Activated CD4-positive, alpha-beta T cell treated with anti-CD3 and anti-CD28 coated beads for 36 hours (primary cell): ENCODE results near the gene FMN2. TPM values are rescaled to one million over a fixed set of nuclear protein-coding genes. Genes with fewer than 3 reads are reported as not detected.

ENCODE experiments used
- ATAC-seq: fragments of 200-7000 bp; cut with Tn5 transposase; one replicate; pipeline ENCODE4 v1.10.0; 2021; ENCODE audit warnings: mild to moderate bottlenecking, moderate library complexity
- CTCF ChIA-PET: fragments of 350-600 bp; sonication (Branson Sonifier 250); formaldehyde crosslinking; loops from one replicate; lab custom pipeline; 2021; ENCODE audit warnings: antibody characterized with exemption; lab: Charles Lee
- POLR2A ChIA-PET: fragments of 350-600 bp; sonication (Branson Sonifier 250); formaldehyde crosslinking; loops from one replicate; lab custom pipeline; 2021; ENCODE audit warnings: antibody characterized with exemption, inconsistent platforms; lab: Charles Lee
- DNase-seq: peaks from one replicate; pipeline ENCODE4 v3.0.0-alpha.2; 2020
- H3K27ac Mint-ChIP-seq: one replicate; pipeline ENCODE4 v1.8.0; 2021; ENCODE audit warnings: mixed read lengths
- H3K27me3 Mint-ChIP-seq: one replicate; pipeline ENCODE4 v1.8.0; 2021; ENCODE audit warnings: mixed read lengths
- H3K36me3 Mint-ChIP-seq: one replicate; pipeline ENCODE4 v1.8.0; 2021; ENCODE audit warnings: low read depth, mixed read lengths
- H3K4me1 Mint-ChIP-seq: one replicate; pipeline ENCODE4 v1.8.0; 2021; ENCODE audit warnings: mixed read lengths
- H3K4me3 Mint-ChIP-seq: one replicate; pipeline ENCODE4 v1.8.0; 2021; ENCODE audit warnings: mild to moderate bottlenecking, moderate library complexity, mixed read lengths
- H3K9me3 Mint-ChIP-seq: one replicate; pipeline ENCODE4 v1.8.0; 2021; ENCODE audit warnings: low read depth, mixed read lengths
- intact Hi-C, 2 experiments: fragments of 100-400 bp; cut with DNase I in 1 of 2; cut with micrococcal nuclease in 1 of 2; formaldehyde crosslinking; loops; one replicate each; pipeline versions ENCODE4 v1.14.2 to v1.15.1; 2022 to 2024; cut with DNase I, micrococcal nuclease
- total RNA-seq, 2 experiments: library from RNA; stranded (reverse); gene quantifications; one replicate each; pipeline ENCODE4 v1.2.3, GENCODE V29; 2021

Gene FMN2
- total RNA-seq, 2 experiments from 2014 or later, result not detected

GRCh38 chr1:240329443-240329842, 237.8 kb downstream of the FMN2 start:
- Mint-ChIP-seq H3K4me3 (no peak overlapping the region), H3K27ac (no peak overlapping the region), H3K36me3 (no peaks in the 10 kb centered on the region), H3K4me1 (no peaks in the 10 kb centered on the region), H3K9me3 (peaks cover 2% of the 10 kb centered on the region), H3K27me3 (no peaks in the 10 kb centered on the region)
- ChIA-PET CTCF (no interaction called here), POLR2A (no interaction called here)
- no peak for DNase-seq
- intact Hi-C loops, result no loop called here
- no peak for ATAC-seq

GRCh38 chr1:240332672-240333071, 241.0 kb downstream of the FMN2 start:
- POLR2A ChIA-PET, result no interaction called here
- Mint-ChIP-seq H3K27ac (no peak overlapping the region), H3K4me3 (no peak overlapping the region), H3K9me3 (peaks cover 1% of the 10 kb centered on the region), H3K36me3 (no peaks in the 10 kb centered on the region), H3K4me1 (no peaks in the 10 kb centered on the region), H3K27me3 (no peaks in the 10 kb centered on the region)
- DNase-seq (no peak), ATAC-seq (no peak)
- CTCF ChIA-PET, result no interaction called here
- intact Hi-C loops, result no loop called here

- Mint-ChIP-seq H3K9me3 (peaks cover 4% of the 10 kb centered on the region), H3K4me3 (no peak overlapping the region), H3K4me1 (no peaks in the 10 kb centered on the region), H3K27ac (no peak overlapping the region), H3K27me3 (peaks cover 3% of the 10 kb centered on the region), H3K36me3 (no peaks in the 10 kb centered on the region)
- intact Hi-C loops, result no loop called here
- ChIA-PET CTCF (no interaction called here), POLR2A (no interaction called here)
- DNase-seq (no peak), ATAC-seq (no peak)
These were observed 246.1 kb downstream of the FMN2 start for GRCh38 chr1:240337781-240338180.

- Mint-ChIP-seq H3K27ac (no peak overlapping the region), H3K36me3 (no peaks in the 10 kb centered on the region), H3K9me3 (peaks cover 4% of the 10 kb centered on the region), H3K4me1 (no peaks in the 10 kb centered on the region), H3K4me3 (no peak overlapping the region), H3K27me3 (peaks cover 3% of the 10 kb centered on the region)
- ATAC-seq (no peak), DNase-seq (no peak)
- CTCF ChIA-PET, result no interaction called here
- intact Hi-C loops, result no loop called here
- POLR2A ChIA-PET, result no interaction called here
These were observed 247.2 kb downstream of the FMN2 start for GRCh38 chr1:240338837-240339236.

GRCh38 chr1:240341365-240342250, 249.9 kb downstream of the FMN2 start:
- H3K27ac Mint-ChIP-seq, result no peak overlapping the region
- H3K36me3 Mint-ChIP-seq, result no peaks in the 10 kb centered on the region
- ATAC-seq, result no peak
- ChIA-PET POLR2A (no interaction called here), CTCF (no interaction called here)
- H3K9me3 Mint-ChIP-seq, result peaks cover 3% of the 10 kb centered on the region
- H3K27me3 Mint-ChIP-seq, result peaks cover 3% of the 10 kb centered on the region
- no peak for DNase-seq
- intact Hi-C loops, result no loop called here
- no peaks in the 10 kb centered on the region for H3K4me1 Mint-ChIP-seq
- no peak overlapping the region for H3K4me3 Mint-ChIP-seq

GRCh38 chr1:240342251-240342625, 250.6 kb downstream of the FMN2 start:
- Mint-ChIP-seq H3K9me3 (peaks cover 3% of the 10 kb centered on the region), H3K36me3 (no peaks in the 10 kb centered on the region), H3K4me1 (no peaks in the 10 kb centered on the region), H3K27ac (no peak overlapping the region), H3K4me3 (no peak overlapping the region), H3K27me3 (peaks cover 3% of the 10 kb centered on the region)
- ATAC-seq (no peak), DNase-seq (no peak)
- ChIA-PET CTCF (interaction anchor here (0.5 kb wide), 1 partner anchor 22 kb away, joined by 6 read pairs; no protein-coding TSS in a partner anchor), POLR2A (no interaction called here)
- intact Hi-C loops, result no loop called here

GRCh38 chr1:240343045-240343444, 251.4 kb downstream of the FMN2 start:
- peaks cover 5% of the 10 kb centered on the region for H3K9me3 Mint-ChIP-seq
- intact Hi-C loops, result no loop called here
- H3K4me3 Mint-ChIP-seq, result no peak overlapping the region
- H3K27me3 Mint-ChIP-seq, result peaks cover 3% of the 10 kb centered on the region
- CTCF ChIA-PET, result no interaction called here
- DNase-seq, result no peak
- no peak overlapping the region for H3K27ac Mint-ChIP-seq
- no peaks in the 10 kb centered on the region for H3K4me1 Mint-ChIP-seq
- H3K36me3 Mint-ChIP-seq, result no peaks in the 10 kb centered on the region
- POLR2A ChIA-PET, result no interaction called here
- ATAC-seq, result no peak

- DNase-seq (no peak), ATAC-seq (no peak)
- H3K27ac Mint-ChIP-seq, result no peak overlapping the region
- intact Hi-C loops, result no loop called here
- peaks cover 5% of the 10 kb centered on the region for H3K9me3 Mint-ChIP-seq
- H3K36me3 Mint-ChIP-seq, result no peaks in the 10 kb centered on the region
- ChIA-PET POLR2A (no interaction called here), CTCF (no interaction called here)
- peaks cover 3% of the 10 kb centered on the region for H3K27me3 Mint-ChIP-seq
- H3K4me3 Mint-ChIP-seq, result no peak overlapping the region
- H3K4me1 Mint-ChIP-seq, result no peaks in the 10 kb centered on the region
These were observed 252.3 kb downstream of the FMN2 start for GRCh38 chr1:240343966-240344365.

- H3K36me3 Mint-ChIP-seq, result no peaks in the 10 kb centered on the region
- intact Hi-C loops, result no loop called here
- H3K4me3 Mint-ChIP-seq, result no peak overlapping the region
- H3K27ac Mint-ChIP-seq, result no peak overlapping the region
- no peak for ATAC-seq
- CTCF ChIA-PET, result no interaction called here
- POLR2A ChIA-PET, result no interaction called here
- H3K27me3 Mint-ChIP-seq, result peaks cover 3% of the 10 kb centered on the region
- H3K4me1 Mint-ChIP-seq, result no peaks in the 10 kb centered on the region
- H3K9me3 Mint-ChIP-seq, result peaks cover 5% of the 10 kb centered on the region
- DNase-seq, result no peak
These were observed 253.2 kb downstream of the FMN2 start for GRCh38 chr1:240344918-240345317.

GRCh38 chr1:240349695-240350094, 258.0 kb downstream of the FMN2 start:
- ATAC-seq (no peak), DNase-seq (no peak)
- no peaks in the 10 kb centered on the region for H3K4me1 Mint-ChIP-seq
- ChIA-PET CTCF (no interaction called here), POLR2A (no interaction called here)
- peaks cover 6% of the 10 kb centered on the region for H3K9me3 Mint-ChIP-seq
- intact Hi-C loops, result no loop called here
- H3K4me3 Mint-ChIP-seq, result no peak overlapping the region
- no peak overlapping the region for H3K27ac Mint-ChIP-seq
- H3K27me3 Mint-ChIP-seq, result no peaks in the 10 kb centered on the region
- no peaks in the 10 kb centered on the region for H3K36me3 Mint-ChIP-seq

GRCh38 chr1:240350910-240351331, 259.2 kb downstream of the FMN2 start:
- H3K4me1 Mint-ChIP-seq, result no peaks in the 10 kb centered on the region
- intact Hi-C loops, result no loop called here
- CTCF ChIA-PET, result no interaction called here
- H3K9me3 Mint-ChIP-seq, result peaks cover 6% of the 10 kb centered on the region
- no peaks in the 10 kb centered on the region for H3K27me3 Mint-ChIP-seq
- no peak overlapping the region for H3K27ac Mint-ChIP-seq
- H3K36me3 Mint-ChIP-seq, result no peaks in the 10 kb centered on the region
- POLR2A ChIA-PET, result no interaction called here
- no peak for ATAC-seq
- H3K4me3 Mint-ChIP-seq, result no peak overlapping the region
- no peak for DNase-seq

GRCh38 chr1:240351690-240352089, 260.0 kb downstream of the FMN2 start:
- Mint-ChIP-seq H3K4me1 (no peaks in the 10 kb centered on the region), H3K9me3 (peaks cover 6% of the 10 kb centered on the region), H3K4me3 (no peak overlapping the region), H3K36me3 (no peaks in the 10 kb centered on the region), H3K27me3 (no peaks in the 10 kb centered on the region), H3K27ac (no peak overlapping the region)
- intact Hi-C loops, result no loop called here
- ATAC-seq (no peak), DNase-seq (no peak)
- ChIA-PET POLR2A (no interaction called here), CTCF (no interaction called here)
